OCI-LY1 (cell line): ENCODE measurements around the gene ZNF22.

Experiments used
- CTCF ChIP-seq: fragments of 200-600 bp; sonication (generic), shearing (Covaris generic); IDR thresholded peaks from 2 replicates; pipeline ENCODE4 v1.5.1; 2017; ENCODE audit warnings: mild to moderate bottlenecking, antibody characterized with exemption, low read length, moderate library complexity, mixed read lengths
- EZH2 ChIP-seq: fragments of 200-600 bp; sonication (generic), shearing (Covaris generic); IDR thresholded peaks from 2 replicates; pipeline ENCODE4 v1.8.0; 2017; ENCODE audit warnings: borderline replicate concordance, mixed run types, mild to moderate bottlenecking, antibody characterized with exemption, low read length, moderate library complexity, mixed read lengths

- TF ChIP-seq CTCF, result no peak
- TF ChIP-seq EZH2, result no peak
These were observed 39.5 kb upstream of the ZNF22 start for GRCh38 chr10:44961230-44961571.
